T-helper 2 cell treated with Interferon-gamma antibody and Interleukin-4, amounts not matched to agents 100 ng/mL and 5 ng/mL, for 36 hours (primary cell): Measurements from ENCODE around the gene BRSK1. TPM values are rescaled to one million over a fixed set of nuclear protein-coding genes. Genes with fewer than 3 reads are reported as not detected.

Experiments
- intact Hi-C: fragments of 100-400 bp; cut with micrococcal nuclease; formaldehyde crosslinking; loops from one replicate; pipeline ENCODE4 v1.15.1; 2023
- total RNA-seq: library from RNA; stranded (reverse); gene quantifications from 2 replicates; pipeline ENCODE4 v1.2.3, GENCODE V29; 2022

The BRSK1 gene
- total RNA-seq, 1 donor from 2014 or later, result 4.9 TPM

DNA sequence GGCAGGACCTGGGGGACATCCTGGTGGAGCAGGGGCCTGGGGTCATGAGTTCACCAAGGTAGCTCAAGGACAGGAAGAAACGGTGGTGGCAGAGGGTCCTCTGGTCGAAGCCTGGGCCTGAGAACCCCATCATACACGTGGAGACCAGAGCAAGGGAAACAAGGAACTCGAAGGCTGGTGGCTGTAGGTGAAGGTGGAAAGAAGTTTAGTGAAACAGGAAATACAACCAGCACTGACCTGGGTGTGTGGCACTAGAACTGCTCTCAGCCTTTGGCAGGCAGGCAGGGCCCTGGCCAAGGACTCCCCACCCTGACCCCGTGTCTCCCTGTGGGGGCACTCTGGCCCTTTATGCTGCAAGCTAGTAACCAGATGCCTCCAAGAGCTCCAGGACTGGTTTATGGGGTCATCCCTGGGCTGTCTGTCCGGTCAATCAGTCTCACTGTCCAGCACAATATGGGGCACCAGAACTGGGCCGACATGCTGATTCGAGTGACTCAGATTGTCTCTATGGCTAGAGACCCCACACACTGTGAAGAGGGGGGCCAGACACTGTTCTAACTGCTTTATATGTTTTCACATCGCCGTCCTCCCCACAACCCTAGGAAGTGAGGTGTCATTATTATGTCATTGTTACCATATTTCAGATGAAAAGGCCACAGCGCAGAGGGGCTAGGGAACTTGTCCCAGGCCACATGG, 67.0 kb downstream of the BRSK1 start:
- intact Hi-C loops, result no loop called here

DNA sequence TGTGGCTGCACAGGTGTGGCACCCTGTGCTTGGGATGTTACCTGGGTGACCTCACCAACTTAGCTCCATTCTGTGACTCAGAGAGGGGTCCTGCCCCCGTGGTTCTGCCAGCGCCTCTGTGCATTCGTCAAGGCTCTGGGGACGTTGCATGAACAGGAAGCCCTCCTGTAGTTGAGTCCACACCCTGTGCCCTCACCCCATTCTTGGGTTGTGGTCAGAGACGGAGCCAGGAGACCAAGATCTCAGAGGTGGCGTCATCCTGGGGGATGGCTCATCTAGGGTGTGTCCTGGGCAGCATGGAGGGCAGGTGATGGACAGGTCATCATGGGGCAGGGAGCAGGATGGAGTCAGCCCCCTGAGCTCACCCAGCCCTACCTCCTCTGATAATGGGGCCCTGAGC, 68.2 kb downstream of the BRSK1 start:
- intact Hi-C loops, result no loop called here

DNA sequence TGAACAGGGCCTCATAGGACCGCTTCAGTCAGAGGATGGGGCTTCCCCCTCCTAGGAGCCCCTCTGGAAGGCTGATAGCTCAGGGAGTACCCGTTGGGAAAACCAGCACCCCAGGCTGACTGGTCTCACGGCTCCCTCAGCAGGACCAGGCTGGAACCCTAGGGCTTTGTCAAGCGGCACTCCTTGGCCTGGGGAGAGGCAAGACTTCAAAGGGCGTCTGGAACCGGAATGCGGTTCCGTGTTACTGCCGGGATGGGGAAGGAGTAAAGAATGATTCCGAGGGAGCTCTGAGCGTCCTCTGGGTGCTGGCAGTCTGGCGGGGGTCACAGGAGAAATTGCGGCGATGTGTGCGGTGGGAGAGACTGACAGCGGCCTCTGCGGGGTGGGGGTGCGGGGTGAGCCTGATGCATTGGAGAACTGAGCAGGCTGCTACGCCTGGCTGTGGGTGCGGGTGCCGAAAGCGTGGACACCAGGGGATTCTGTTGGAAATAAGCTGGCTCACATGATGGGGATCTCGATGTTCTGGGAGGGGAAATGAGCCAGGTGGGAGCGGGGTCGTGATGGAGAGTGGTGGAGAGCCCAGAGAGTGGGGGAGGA, 68.8 kb downstream of the BRSK1 start:
- intact Hi-C loops, result no loop called here

DNA sequence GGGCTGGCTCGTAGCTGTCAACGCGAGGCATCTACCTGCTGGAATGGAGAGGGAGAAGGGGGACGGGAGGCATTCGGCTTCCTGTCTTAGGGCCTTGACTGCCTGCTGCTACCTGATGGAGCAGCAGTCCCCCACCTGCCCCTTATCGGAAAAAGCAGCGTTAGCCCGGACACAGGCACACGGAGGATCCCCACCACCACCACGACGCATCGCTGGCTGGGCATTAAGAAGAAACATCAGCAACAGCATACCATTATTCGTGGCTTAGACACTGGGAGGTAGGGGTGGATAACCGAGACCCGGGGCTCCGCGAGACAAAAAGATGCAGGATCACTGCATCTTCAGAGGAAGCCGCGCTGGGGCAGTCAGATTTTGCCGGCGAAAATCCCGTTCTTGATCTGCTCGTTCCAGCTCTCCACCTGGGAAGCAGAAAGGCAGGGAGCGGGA, 69.6 kb downstream of the BRSK1 start:
- intact Hi-C loops, result no loop called here

DNA sequence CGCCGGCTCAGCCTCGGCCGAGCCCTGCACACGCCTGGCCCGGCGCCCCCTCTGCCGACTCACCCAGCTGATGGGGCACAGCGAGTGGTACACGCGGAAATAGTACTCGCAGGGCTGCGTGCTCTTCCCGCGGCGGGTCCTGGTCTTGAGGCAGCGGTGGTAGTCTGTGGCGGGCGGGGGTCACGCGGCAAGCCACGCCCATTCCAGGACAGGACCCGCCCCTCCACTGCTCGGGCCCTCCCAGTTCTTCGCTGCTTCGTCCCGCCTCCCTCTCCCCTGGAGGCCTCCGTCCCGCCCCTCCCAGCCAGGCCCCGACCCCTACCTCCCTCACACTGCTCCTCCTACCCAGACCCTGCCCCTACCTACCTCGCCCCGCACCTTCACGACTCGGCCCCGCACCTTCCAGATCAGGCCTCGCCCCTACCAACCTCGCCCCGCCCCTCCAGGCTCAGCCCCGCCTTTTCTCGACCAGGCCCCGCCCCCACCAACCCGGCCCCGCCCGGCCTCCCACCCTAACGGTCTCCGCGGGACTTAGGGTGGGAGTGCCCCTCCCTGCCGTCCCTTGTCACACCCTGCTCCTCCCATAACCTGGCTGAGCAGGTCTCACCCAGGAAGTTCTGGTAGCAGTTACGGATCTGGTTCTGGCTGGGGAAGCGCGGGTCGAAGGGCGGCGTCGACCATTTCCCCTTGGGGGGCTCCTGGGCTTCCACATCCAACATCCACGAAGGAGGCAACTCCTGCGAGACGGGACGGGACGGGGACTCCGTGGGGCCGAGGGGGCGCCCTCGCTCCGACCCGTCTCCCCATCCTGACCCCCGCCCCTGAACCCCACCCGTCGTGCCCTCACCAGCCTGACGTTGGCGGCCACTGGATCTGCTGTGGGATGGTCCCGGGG, 70.3 kb downstream of the BRSK1 start:
- intact Hi-C loops, result loop anchor here (1.0 kb wide), 1 partner anchor 15 kb away; the partner anchor contains the start of gene KMT5C

DNA sequence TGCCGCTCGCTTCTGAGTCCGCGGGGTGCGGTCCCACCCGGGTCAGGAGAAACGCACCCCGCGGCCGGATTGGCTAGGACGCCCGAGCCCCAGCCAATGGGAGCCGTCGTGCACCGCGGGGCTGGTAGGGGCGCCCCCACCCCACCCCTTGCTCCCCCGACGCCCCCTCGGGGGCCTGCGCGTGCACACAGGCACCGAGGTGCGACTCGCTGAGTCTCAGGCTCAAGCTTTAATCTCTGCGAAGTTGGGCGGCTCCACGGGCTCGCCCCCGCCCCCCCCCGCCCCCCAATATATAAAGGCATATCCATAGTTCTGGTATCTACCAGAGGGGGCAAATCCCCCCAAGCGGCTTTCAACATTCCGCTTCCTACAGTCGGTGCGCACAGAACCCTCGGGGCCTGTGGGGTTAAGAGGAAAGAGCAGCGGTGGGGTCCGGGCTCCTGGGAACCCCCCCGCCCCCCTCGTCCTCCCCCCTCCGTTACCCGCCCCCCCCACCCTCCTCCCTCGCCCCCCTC, 71.0 kb downstream of the BRSK1 start, which contains the start of gene COX6B2:
Gene COX6B2 (minus strand): TSS at position 22 of the 515 bp plus-strand sequence. CDS start 198 bp downstream, outside the sequence.
- intact Hi-C loops, result loop anchor here (1.0 kb wide), 1 partner anchor 15 kb away; the partner anchor contains the start of gene KMT5C

DNA sequence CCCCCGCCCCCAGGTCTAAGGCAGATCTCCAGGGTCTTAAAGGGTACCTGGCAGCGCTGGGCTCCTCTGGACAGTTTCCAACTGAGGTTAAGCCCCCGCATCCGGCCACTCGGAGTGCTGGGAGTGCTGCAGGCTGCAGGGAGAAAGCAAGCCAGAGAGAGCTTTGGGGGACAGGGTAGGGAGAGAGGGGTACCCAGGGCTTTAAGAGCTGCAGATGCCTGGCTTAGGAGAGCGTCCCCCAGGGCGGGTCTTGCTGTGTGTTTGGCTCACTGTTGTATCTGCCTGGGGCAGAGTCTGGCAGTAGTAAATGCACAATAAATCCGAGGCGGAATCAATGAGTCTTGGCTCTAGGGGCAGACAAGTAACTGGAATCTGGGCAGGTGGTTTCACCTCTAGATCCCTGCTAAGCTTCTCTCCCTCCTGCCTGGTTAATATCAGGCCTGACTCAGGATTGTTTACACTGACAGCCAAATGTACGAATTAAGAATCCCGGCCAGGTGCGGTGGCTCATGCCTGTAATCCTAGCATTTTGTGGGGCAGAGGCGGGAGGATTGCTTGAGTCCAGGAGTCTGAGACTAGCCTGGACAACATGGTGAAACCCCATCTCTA, 71.5 kb downstream of the BRSK1 start:
- intact Hi-C loops, result no loop called here

DNA sequence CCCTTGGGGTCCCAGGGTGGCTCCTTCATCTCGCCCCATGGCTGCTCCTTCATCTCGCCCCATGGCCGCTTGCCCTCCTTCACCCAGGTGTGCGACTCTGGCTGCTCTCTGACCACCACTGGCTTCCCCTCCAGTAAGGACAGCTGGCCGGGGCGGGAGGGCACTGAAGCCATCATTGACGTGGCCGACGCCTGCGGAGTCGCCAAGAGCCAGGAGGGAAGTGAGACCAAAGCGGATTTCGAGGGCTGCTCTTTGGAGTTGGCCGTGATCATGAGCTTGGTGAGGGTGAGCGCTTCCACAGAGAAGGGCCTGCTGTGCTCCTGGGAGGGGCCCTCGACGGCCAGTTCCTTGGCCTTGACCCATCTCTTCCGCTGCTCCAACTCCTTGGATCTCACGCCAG, 74.7 kb downstream of the BRSK1 start:
- intact Hi-C loops, result no loop called here

DNA sequence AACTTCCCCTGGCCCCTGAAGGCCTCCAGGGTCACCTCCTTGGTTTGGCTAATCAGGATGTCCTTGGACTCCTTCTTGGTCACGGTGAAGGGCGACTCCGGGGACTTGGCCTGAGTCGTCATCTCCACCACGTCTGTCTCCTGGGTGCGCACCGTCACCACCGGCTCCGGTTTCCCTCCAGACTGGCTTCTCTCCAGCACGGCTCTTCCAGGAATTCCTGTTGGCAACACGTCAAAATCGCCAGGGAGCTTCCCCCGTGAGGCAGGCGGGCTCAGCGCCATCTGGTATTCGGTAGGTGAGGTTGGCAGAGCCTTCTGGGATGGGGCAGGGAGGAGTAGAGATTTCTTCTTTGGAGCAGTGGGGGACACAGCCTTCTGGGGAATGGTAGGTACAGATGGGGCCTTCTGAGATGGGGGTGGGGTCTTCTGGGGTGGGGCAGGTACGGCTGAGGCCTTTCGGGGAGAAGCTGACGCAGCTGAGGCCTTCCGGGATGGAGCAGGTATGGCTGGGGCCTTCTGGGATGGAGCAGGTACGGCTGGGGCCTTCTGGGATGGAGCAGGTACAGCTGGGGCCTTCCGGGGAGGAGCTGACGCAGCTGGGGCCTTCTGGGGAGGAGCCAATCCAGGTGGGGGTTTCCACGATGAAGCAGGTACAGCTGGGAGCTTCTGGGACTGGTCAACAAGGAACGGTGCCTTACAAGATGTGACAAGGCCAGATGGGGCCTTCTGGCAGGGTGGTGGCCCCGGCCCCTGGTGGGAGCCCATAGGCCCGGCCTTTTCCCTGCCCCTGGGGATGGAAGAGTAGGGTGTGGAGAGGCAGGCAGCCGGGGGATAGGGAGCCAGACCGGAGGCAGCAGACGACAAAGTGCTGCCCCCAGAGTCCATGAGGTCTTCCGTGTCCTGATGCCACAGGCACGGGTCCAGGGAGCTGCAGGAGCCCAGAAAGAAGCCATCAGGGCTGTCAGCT, 75.4 kb downstream of the BRSK1 start:
- intact Hi-C loops, result no loop called here

DNA sequence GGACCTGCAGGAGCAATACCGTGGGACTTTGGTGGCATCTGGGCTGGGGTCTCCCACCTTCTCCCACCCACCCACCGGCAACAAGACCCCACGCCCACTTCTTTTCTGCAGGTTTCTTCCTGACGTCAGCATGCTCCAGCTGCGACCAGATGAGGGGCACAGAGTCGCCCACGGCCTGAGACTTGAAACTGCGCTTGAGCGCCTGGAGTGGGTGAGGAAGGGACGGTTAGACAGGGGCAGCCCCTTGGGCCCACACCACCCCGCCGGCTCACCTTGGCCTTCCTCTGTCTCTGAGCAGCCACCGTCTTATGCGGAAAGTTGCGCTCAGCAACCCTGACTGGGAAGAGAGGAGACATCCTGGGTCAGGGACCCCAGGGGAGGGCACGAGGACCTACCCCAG, 77.1 kb downstream of the BRSK1 start:
- intact Hi-C loops, result no loop called here

Other genes with a start within 250 kb of the BRSK1 start
- 0.36 and 0.43 TPM in 2 replicates for gene GP6, start 245.7 kb upstream of the BRSK1 start, total RNA-seq
- 16.5 and 18.4 TPM in 2 replicates for gene RDH13, start 220.8 kb upstream of the BRSK1 start, total RNA-seq
- 4.0 and 4.8 TPM in 2 replicates for gene EPS8L1, start 208.1 kb upstream of the BRSK1 start, total RNA-seq
- 132 and 136 TPM in 2 replicates for gene PPP1R12C, start 166.4 kb upstream of the BRSK1 start, total RNA-seq
- 0.34 and 0.48 TPM in 2 replicates for gene TNNT1, start 134.8 kb upstream of the BRSK1 start, total RNA-seq
- not detected in 2 replicates for gene TNNI3, start 126.3 kb upstream of the BRSK1 start, total RNA-seq
- gene DNAAF3, start 117.4 kb upstream of the BRSK1 start, total RNA-seq, result 0.18 TPM in 1 of 2 replicates, not detected in the other
- not detected in 2 replicates for gene SYT5, start 103.7 kb upstream of the BRSK1 start, total RNA-seq
- gene PTPRH, start 74.5 kb upstream of the BRSK1 start, total RNA-seq, result not detected in 2 replicates
- gene TMEM86B, start 55.2 kb upstream of the BRSK1 start, total RNA-seq, result 9.4 and 9.6 TPM in 2 replicates
- gene PPP6R1, start 25.0 kb upstream of the BRSK1 start, total RNA-seq, result 218 and 224 TPM in 2 replicates
- 35.6 and 35.7 TPM in 2 replicates for gene HSPBP1, start 3.9 kb upstream of the BRSK1 start, total RNA-seq
- gene TMEM150B, start 41.3 kb downstream of the BRSK1 start, total RNA-seq, result 0.39 and 0.89 TPM in 2 replicates
- 17.5 and 18.9 TPM in 2 replicates for gene KMT5C, start 55.9 kb downstream of the BRSK1 start, total RNA-seq
- 0.45 and 0.64 TPM in 2 replicates for gene COX6B2, start 70.7 kb downstream of the BRSK1 start, total RNA-seq
- gene GARIN5B, start 79.3 kb downstream of the BRSK1 start, total RNA-seq, result not detected in 2 replicates
- 0.55 and 0.61 TPM in 2 replicates for gene IL11, start 86.5 kb downstream of the BRSK1 start, total RNA-seq
- gene TMEM190, start 92.8 kb downstream of the BRSK1 start, total RNA-seq, result not detected in 2 replicates
- 10.3 and 11.7 TPM in 2 replicates for gene TMEM238, start 100.3 kb downstream of the BRSK1 start, total RNA-seq
- 2,481 and 2,547 TPM in 2 replicates for gene RPL28, start 101.9 kb downstream of the BRSK1 start, total RNA-seq
- gene UBE2S, start 123.8 kb downstream of the BRSK1 start, total RNA-seq, result 213 and 217 TPM in 2 replicates
- not detected in 2 replicates for gene SHISA7, start 159.3 kb downstream of the BRSK1 start, total RNA-seq
- gene ISOC2, start 177.6 kb downstream of the BRSK1 start, total RNA-seq, result 23.2 and 25.3 TPM in 2 replicates
- not detected in 2 replicates for gene C19orf85, start 180.8 kb downstream of the BRSK1 start, total RNA-seq
- gene ZNF628, start 192.6 kb downstream of the BRSK1 start, total RNA-seq, result 6.6 and 10.3 TPM in 2 replicates
- 9.3 and 12.3 TPM in 2 replicates for gene NAT14, start 201.2 kb downstream of the BRSK1 start, total RNA-seq
- 0.23 and 0.30 TPM in 2 replicates for gene SSC5D, start 204.4 kb downstream of the BRSK1 start, total RNA-seq